DMS 273 (cell line): ENCODE data around the gene RHOB.
A peak's percentile ranks its signal among the peaks of the same experiment; 100 is the strongest.
"Not testable (repeated sequence)": the region's sequence is repeated elsewhere in the genome, so short reads cannot be mapped to it uniquely, and the experiment has no call there.

Experiments used
- DNase-seq: peaks from one replicate; lab custom pipeline; 2025; ENCODE audit not compliant: unreplicated experiment; lab: John Stamatoyannopoulos, UW

The RHOB gene

DNA sequence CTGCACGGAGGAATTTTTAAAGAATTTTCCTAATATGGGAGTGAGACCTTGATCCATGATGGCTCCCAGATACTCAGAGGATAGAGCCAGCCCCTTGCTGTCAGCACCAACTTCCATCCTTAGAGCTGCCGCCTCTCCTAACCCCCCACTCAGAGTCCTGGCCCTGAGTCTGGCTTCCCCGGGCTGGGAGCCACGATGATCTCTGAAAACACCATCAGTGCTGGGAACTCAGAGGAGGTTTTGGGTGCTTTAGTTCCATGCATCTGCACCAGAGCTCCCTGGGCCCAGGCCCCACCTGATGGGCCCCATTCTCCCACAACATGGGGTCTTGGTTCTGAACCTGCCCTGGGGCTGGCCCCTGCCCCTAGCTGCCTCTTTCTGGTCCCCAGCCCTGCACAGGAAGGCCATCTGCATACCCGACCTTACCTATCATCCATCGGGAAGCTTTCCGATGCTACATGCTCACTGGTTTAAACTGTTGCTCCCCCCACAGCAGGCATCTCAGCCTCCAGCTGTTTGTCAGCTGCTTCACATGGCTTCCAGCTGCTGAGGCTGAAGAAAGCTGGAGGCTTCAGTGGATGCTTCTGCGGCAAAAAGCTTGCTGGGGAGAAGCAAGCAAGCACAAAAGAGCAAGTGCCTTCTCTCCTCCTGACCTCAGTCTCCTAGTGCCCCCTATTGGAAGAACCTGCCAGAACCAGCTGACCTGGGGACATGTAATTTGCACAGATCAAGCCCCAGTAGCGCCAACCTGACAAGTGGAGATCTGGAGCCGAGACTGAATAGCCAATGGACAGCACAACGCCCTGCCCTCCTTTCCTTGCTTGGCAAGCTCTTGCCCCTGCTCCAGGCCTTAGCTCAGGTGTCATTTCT, 24.2 kb upstream of the RHOB start:
- DNase-seq = peak; percentile 67

DNA sequence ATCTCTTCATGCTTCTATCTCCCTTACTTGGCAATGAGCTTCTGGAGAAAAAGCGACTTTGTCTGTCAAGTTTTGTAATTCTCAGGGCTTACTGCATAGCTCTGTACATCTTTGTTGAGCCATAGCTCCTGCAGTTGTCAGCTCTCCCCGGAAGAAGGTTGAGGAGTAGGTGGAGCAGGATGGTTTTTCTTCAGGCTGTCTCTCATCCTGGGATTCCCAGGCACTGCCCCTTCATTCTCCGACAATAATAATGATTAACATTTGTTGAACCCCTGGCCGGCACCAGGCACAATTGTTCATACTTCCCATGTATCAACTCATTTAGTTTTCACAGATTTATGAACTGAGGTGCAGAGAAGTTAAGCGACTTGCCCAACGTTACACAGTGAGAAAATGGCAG, 23.5 kb upstream of the RHOB start:
- DNase-seq = no peak

DNA sequence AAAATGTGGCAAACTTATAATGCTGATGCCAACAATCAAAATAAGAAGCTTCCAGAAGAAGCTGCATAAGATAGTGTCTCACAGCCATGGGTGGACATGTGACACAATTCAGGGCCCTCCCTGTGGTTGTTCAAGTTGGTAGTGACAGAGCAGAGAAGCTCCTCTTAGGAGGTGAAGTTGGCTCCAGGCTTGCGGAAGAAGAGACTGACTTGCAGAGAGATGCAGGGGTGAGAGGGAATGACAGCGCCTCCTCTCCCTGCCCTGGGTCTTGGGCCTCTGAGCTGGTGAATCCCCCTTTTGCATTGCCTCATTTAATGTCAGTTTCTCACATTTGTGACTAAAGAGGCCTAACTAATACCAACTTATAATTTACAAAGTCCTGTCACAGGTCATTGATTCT, 23.0 kb upstream of the RHOB start:
- DNase-seq = no peak

DNA sequence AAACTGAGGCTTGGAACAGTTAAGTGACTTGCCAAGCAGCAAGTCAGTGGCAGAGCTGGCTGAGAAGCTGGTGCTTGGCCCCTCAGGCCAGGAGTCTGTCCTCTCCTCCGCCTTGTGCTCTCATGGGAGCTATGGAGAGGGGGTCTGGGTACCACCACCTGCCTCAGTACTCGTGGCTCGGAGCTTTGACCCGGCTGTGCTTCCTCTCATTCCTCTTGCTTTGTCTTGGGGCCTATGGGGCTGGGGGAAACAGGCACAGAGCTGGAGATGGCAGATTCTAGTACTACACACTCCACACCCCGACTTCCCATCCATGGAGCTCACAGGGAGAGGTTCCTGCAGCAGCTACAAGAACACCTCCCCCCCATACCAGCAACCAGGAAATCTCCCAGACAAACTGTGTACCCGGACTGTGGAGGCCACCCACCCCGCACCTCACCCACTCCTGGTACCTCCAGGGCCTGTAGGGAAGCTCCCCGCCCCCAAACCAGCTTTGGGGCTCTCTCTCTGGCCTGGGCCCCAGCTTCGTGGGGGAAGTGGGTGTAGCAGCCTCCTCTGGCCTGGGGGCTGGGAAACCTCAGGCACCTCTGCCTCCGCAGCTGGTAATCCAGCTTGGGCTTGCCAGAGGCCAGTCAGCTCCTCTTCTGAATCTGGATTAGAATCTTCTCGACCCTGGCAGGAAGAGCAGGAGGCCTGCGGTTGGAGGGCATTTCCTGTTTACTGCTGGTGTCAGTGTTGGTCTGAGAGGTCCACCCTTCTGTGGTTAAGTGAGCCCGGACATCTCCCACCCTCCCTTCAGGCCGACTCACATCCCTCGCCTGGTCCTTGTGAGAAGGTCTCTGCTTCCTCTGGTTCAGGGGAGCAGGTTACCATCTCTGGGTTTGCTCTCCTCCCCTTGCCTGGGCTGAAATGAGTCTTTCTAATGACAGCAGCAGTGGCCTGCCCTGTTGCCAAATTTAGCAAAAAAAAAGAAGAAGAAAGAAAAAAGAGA, 22.3 kb upstream of the RHOB start:
- no peak for DNase-seq

DNA sequence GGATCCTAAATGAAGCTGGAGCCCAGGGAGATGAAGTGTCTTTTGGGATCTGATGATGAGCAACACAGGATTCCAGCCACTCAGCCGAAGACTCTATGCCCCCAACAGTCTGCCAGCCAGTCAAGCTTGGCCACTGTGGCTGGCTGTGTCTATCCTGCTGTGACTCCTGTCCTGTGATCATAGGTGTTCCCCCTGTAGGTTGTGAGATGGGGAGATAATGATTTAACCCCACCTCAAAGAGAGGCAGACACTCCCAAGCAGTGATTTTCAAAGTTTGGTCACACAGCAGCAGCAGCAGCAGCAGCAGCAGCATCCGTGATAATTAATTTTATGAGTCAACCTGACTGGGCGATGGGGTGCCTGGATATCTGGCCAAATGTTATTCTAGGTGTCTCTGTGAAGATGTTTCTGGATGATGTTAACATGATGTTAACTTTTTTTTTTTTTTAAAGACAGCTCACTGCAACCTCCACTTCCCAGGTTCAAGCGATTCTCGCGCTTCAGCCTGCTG, 21.4 kb upstream of the RHOB start:
- no peak for DNase-seq

DNA sequence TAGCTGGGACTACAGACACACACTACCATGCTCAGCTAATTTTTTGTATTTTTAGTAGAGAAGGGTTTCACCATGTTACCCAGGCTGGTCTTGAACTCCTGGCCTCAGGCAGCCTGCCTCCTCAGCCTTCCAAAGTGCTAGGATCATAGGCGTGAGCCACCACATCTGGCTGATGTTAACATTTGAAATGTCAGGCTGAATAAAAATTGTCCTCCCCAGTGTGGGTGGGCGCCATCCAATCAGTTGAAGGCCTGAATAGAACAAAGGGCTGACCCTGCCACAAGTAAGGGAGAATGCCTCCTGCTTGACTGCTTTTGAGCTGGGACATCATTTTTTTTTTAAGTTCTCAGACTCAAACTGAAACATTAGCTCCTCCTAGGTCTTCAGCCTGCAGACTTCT, 21.0 kb upstream of the RHOB start:
- no peak for DNase-seq

DNA sequence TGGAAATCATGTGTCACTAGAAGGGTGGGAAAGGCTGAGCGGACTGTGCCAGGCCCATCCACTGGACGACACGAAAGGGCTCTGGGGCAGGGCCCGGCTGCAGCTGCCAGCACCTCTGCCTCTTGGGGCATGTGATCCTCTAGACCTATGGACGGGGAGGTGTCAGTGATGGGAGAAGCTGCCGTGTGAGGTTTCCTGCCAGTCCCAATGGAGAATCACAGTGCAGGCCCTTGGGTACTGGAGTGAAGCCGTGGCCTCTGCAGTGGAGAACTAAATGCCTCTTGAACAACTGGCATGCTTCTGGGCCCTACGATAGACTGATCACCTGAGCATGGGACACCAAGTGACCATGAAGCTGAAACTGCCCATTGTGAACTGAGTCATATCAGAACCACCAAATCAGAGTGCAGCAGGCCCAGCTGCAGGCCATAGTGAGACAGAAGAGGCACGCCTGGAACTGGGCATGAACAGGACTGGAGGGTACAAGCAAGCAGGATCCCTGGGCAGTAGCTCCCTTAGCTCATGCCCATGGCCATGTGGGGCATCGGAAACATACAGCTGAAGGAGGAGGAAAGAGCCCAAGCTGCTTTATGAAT, 18.8 kb upstream of the RHOB start:
- no peak for DNase-seq

DNA sequence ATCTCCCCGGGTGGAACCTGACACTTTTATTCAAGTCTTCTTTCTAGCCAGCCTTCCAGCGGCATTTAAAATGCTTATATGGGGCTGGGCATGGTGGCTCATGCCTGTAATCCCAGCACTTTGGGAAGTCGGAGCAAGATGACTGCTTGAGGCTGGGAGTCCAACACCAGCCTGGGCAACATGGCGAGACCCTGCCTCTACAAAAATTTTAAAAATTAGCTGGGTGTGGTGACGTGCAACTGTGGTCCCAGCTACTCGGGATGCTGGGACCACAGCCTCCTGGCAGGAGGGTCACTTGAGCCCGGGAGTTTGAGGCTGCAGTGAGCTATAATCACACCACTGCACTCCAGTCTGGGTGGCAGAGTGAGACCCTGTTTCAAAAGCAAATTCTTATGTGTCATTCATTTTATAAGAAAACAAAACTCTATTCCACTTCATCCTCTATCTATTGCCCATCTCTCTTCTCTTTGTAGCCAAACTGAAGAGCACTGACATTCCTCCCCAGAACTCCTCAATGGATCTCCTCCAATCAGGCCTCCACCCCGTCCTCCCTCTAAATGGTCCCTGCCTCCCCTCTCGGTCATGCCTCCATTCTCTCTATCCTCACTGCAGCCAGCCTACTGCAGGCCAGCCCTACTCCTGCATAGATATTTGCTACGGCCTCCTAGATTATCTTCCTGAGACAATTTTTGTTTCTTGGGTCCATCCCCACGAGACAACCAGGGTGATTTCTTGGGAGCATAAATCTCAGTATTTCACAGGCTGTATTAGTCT, 18.0 kb upstream of the RHOB start:
- no peak for DNase-seq

DNA sequence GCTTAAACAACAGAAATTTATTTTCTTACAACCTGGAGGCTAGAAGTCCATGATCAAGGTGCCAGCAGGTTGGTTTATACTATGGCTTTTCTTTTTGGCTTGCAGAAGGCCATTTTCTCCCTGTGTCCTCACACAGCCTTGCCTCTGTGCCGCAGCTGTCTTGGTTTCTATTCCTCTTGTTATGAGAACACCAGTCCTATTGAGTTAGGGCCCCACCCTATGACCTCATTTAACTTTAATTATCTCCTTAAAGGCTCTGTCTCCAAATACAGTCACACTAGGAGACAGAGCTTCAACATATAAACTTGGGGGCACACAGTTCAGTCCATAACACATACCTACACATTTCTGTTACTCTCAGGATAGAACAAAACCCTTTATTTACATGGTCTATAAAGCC, 17.3 kb upstream of the RHOB start:
- no peak for DNase-seq

DNA sequence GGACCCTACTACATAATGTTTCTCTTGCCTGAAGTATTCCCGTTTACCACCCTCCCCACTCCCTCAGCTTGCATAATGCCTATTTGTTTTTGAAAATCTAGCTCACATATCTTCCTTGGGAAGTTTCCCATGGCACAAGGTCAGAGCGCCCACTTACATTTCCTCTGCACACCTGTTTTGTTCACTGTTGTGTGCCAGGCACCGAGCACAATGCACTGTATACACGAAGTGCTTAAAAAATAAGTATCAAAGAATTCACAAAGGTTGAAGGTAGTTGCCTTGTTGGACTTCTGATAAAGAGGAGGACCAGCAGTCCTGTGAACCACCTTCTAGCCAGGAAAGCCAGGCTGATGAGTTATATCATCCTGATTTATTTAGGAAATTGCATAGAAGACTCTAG, 16.8 kb upstream of the RHOB start:
- no peak for DNase-seq

DNA sequence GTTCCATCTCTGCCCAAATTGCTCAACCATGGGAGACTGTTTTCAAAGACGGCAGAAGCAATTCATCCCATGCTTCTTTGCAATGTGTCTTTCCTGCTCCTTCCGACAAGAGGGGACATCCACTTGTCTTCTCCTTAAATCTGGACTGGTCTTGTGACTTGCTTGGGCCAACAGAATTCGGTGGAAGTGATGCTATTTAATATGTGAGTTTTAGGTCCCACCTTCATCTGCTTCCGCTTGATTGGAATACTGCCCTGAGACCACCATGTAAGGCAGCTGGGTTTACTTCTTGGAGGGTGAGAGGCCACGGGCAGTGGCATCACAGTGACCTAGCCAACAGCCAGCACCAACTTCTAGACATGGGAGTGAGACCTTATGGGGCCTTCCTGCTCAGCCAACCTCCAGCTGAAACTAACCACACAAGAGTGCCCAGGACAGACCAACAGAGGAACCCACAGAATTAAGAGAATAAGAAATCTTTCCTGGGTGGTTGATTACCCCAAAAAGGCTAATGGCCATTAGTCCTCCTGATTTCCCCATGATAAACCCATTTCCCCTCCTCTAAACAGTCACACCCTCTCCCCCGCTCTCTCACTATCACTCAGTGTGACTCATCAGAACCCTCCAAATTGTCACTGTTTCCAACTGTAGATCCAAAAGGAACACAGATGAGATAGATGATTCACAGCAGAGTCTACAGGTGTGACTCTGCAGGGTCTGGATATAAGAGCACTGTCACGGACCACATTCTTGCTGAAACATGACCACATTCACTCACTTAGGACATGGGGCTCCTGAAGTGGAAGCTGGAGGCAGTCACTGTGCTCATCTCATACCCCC, 16.2 kb upstream of the RHOB start:
- no peak for DNase-seq

DNA sequence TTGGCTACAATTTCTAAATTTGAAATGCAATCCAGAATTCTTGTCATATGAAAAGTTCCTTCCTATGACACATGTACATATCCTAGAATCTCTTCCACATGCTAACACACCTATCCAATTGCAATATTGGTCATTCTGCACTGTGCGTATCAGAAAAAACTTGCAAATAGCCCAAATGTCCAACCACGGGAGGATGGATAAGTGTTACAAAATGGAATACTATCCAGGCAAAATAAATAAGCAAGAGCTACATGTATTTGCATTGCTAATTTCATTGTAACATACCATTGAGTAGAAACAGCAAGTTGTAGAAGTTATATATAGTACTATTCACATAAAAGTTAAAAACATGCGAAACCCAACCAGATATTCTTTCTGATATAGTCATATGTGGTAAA, 15.6 kb upstream of the RHOB start:
- DNase-seq = no peak

DNA sequence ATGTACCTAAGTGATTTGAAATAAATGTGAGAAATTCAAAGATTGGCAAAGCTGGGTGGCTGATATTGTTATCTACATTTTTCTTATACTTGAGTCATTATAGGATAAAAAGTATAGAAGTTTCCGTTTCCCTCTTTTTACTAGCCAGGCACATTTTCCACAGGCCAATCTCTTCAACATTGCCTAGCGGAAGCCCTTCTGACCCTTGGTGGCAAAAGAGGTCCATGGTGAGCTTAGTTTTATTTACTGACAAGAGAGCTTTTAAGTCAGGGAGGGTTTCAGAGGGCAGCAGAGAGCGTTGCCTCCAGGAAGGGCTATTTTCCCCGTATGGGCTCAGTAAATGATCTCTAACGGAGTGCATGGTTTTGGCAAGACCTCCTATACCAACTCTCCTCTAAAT, 15.1 kb upstream of the RHOB start:
- DNase-seq = no peak

DNA sequence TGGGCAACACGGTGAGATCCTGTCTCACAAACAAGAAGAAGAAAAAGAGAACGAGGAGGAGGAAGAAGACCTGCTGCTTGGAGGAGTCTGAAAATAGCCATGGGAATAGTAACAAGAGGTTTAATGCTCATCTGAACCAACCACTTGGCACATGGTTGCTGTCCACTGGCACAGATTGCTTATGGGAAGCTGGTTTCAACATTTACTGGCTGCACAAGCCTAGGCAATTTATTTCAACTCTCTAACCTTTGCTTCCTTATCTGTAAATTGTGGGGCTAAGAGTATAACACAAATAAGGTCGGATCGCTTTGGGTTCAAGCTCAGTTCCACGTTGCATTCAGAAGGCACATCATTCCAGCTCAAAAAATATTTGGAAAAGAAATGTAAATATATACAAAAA, 14.2 kb upstream of the RHOB start:
- no peak for DNase-seq

DNA sequence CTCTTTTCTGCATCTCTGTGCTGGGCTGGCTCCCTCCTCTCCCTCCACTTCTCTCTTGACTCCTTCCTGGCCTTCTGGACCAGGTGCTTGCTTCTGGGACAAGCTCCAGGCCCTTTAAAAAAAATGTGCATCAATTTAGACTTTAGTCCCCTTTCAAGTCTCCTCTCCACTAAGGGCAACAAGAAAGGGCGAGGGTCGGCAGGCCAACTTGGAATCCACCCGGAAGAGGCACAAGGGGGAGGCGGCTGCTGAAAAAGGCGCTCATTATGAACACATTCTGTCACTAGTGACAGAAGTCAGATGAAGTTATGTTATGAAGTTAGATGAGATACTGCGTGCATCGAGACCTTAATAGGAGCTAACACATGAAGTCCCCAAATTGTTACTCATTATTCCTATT, 13.6 kb upstream of the RHOB start:
- DNase-seq = no peak

DNA sequence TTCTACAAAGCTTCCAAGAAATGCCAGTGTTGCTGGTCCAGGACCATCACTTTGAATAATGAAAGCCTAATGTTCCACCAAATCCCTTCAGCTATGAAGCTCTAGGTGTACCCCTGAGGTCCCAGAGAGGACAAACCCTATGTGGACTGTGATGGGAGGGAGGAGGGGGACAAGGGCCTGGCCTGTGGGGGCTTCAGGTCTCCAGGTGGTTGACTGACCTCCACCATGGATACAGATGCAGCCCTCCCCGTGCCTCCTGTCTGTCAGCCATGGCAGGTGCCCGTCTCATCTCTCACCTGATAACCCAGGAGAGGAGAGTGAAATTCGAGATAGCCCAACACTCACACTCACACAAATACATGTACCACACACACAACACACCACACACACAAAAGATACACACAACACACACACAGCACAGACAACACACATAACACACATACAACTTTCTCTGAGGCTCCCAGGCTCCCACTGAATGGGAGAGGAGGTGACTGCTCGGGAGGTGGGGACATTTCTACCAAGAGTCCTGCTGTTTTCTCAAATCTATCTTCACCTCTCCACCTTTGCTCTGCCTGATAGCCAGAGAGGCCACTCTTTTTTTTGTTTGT, 12.8 kb upstream of the RHOB start:
- DNase-seq = no peak

DNA sequence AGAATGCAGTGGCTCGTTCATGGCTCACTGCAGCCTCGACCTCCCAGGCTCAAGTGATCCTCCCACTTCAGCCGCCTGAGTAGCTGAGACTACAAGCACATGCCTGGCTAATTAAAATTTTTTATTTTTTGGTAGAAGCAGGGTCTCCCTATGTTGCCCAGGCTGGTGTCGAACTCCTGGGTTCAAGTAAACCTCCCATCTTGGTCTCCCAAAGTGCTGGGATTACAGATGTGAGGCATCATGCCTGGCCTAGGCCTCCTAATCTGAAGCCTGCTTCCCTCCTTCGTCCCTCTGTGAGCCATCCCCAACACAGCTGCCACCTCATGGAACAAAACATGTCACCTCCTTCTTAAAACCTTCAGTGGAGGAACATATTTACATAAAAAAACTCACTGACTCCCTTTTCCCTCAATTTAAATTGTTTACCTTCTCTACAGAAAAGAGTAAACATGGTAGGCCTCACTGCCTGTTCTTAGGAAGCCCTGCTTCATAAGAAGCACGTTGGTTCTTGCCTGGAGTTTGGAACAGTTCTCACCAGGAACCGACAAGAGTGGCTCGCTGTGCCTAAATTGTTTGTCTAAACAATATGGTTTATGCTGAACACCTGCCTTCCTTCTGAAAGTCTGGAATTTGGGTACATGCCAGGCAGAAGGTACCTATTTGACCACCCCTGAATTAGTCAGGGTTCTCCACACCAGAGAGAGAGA, 12.1 kb upstream of the RHOB start:
- DNase-seq = no peak

DNA sequence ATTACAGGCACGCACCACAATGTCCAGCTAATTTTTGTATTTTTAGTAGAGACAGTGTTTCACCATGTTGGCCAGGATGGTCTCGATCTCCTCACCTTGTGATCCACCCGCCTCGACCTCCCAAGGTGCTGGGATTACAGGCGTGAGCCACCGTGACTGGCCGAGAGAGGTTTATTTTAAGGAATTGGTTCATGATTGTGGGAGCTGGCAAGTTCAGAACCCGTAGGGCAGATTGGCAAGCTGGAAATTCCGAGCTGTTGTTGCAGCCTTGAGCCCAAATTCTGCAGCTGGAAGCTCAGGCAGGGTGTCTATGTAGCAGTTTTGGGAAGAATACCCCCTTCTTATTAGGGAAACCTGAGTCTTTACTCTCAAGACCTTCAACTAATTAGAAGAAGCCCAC, 11.4 kb upstream of the RHOB start:
- not testable (repeated sequence) for DNase-seq
